Right lobe of liver (tissue), 4 donors: ENCODE data around the gene IDUA.
A peak's percentile ranks its signal among the peaks of the same experiment; 100 is the strongest.

Experiments
- CTCF ChIP-seq, 4 donors: fragments of 200-600 bp in 3 of 4; fragments of 450-650 bp in 1 of 4; IDR thresholded peaks; one replicate each; pipeline versions ENCODE4 v1.5.1 to v1.8.0; 2016 to 2022; ENCODE audit warnings: antibody characterized with exemption in 4 of 4, mild to moderate bottlenecking in 2 of 4
- POLR2A ChIP-seq: fragments of 450-650 bp; IDR thresholded peaks from one replicate; pipeline ENCODE4 v1.6.1; 2017; ENCODE audit warnings: antibody characterized with exemption, mild to moderate bottlenecking
- donor health status: DM: no; HTN: no; CAD: no.
- donor health status: DM: no; HTN: no; CAD: no.
- donor health status: DM: no; HTN: yes; CAD: no.

GRCh38 chr4:992297-993110, 5.7 kb downstream of the IDUA start:
- TF ChIP-seq POLR2A (peak; percentile 84), CTCF (IDR thresholded peaks at IDR 0.05) (no peak)
